Loucy (cell line): ENCODE measurements around the gene ATP5MC2.

Source experiments
- EZH2phosphoT487 ChIP-seq: fragments of 200-600 bp; IDR thresholded peaks from 2 replicates; pipeline ENCODE4 v1.6.1; 2018; ENCODE audit warnings: antibody characterized with exemption, mild to moderate bottlenecking, moderate library complexity, borderline replicate concordance
- TF ChIP-seq, protein P1 (sequence below): fragments of 200-600 bp; sonication (generic); conservative IDR thresholded peaks from 2 replicates; pipeline ENCODE4 v1.5.1; 2014; ENCODE audit warnings: mild to moderate bottlenecking, antibody characterized with exemption, low read length

DNA sequence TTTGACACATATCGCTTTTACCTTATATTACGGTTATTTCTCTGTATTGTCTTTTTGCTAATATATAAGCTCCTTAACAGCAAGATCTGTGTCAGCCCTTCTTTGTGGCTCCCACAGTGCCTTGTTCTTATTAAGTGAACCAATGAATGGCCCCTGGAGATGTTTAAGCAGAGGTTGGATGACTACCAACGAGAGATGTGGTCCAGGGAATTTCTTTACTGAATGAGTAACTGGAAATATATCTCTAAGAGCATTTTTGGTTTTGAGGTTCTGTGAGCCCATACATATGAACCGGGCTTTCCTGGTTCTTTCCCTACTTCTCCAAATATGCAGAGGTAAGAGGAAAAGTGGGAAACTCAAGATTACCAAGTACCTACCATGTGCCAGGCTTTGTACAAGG, 27.9 kb upstream of the ATP5MC2 start:
- TF ChIP-seq, protein P1, sequence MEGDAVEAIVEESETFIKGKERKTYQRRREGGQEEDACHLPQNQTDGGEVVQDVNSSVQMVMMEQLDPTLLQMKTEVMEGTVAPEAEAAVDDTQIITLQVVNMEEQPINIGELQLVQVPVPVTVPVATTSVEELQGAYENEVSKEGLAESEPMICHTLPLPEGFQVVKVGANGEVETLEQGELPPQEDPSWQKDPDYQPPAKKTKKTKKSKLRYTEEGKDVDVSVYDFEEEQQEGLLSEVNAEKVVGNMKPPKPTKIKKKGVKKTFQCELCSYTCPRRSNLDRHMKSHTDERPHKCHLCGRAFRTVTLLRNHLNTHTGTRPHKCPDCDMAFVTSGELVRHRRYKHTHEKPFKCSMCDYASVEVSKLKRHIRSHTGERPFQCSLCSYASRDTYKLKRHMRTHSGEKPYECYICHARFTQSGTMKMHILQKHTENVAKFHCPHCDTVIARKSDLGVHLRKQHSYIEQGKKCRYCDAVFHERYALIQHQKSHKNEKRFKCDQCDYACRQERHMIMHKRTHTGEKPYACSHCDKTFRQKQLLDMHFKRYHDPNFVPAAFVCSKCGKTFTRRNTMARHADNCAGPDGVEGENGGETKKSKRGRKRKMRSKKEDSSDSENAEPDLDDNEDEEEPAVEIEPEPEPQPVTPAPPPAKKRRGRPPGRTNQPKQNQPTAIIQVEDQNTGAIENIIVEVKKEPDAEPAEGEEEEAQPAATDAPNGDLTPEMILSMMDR, result no peak
- no peak for TF ChIP-seq EZH2phosphoT487
